ENCODE measurements around the gene N4BP2L2.

N4BP2L2 gene

GRCh38 chr13:32456591-32456990 is 82.0 kb downstream of the N4BP2L2 start:
- ATAC-seq, result no peak

DNA sequence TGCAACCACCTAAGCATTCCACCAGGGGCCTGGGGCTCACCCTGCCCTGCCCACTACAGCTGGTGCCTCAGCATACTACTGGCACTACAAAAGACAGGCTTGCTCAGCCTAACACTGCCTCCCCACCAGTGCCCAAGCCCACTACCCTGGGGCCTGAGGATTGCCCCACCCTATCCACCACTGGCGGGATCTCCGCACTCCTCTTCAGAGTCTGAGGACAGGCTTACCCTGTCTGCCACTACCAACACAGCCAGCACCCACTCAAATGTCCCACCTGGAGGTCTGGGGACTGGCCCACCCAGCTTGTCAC is 83.0 kb downstream of the N4BP2L2 start:
- ATAC-seq, result no peak

GRCh38 chr13:32454886-32455593 is 83.6 kb downstream of the N4BP2L2 start:
- ATAC-seq, result no peak

DNA sequence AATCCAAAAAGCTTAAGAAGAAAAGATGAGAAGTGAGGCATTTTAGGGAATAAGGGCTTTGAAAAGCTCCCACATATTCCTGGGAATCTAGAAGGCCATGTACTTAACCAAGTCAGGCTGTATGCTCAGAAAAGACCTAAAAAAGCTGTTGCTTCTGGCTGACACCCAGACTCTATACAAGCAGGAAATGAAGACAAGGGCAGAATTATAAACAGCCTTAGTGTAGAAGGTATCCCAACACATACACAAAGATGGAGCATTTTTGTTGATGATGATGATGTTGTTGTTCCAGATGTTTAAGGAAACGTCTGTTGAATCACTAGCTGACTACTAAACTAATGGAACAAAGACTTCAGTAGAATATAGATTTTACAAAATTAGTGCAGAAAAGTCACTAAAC is 84.6 kb downstream of the N4BP2L2 start:
- no peak for ATAC-seq

DNA sequence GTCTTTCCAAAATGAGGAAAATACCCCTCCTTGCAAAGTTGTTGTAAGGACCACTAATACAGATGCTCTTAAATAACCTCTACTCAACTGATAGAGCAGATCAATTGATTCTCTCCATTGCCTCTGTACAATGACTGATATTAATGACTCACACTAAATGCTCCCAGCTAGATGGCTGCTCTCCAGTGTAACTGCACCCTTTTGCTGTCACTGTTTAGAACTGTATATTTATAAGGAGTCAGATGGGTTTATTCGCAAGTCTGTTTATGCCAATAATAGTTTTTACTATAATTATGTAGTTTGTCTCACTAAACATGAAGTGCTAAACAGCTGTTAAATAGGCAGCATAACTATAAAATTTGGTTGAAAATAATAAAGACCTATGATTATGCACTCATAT is 89.6 kb downstream of the N4BP2L2 start:
- no peak for ATAC-seq

DNA sequence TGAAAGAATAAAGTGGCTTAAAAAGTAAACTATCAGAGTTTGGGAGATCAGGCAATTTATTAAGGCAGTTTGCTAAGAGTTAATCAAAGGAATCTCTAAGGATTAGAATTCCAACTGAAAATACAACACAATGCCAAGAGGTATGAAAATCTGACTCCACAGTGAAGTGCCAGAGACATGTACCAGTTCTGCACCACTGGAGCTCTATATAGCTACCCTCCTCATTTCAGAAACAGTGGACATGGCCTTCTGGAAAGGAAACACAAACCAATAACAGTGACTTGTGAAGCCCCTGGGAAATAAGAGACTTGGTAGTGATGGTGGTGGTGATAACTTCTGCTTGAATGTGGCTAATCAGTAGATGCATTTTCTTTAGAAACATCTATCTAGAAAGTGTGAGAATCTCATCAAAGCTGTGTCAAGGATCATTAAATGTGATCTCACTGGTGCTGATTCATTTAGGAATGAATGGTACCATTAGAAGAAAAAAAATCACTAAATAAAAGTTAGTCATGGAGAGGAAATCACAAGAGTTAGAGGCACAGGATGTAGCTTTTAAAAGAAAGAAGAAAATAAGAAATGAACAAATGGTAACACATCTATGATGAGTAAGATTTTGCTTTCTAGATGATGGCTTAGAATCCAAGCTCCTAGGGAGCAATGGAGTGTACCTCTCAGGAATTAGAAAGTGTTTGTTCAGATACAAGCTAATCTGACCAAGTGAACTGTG is 90.5 kb downstream of the N4BP2L2 start:
- ATAC-seq, result peak; percentile 51 to 66

GRCh38 chr13:32446773-32447465 is 91.7 kb downstream of the N4BP2L2 start:
- ATAC-seq, result no peak

GRCh38 chr13:32446220-32446619 is 92.4 kb downstream of the N4BP2L2 start:
- no peak for ATAC-seq

DNA sequence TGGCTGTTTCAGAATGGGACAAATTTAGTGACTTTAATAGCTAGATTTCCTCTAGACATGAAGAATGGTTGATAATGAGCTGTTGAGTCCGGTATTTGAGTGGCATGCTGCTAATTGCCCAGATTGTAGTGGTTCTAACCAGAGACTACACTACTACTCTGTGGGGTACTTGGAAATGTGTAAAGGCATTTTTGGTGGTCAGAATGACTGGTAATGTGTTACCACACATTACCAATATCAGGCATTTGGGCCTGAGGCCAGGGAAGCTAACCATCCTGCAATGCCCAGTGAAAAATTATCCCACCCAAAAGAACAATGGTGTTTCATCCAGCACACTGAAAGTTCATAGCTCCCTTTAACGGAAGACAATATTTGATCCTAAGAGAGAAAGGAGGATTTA is 93.1 kb downstream of the N4BP2L2 start:
- no peak for ATAC-seq

GRCh38 chr13:32443111-32443510 is 95.5 kb downstream of the N4BP2L2 start:
- ATAC-seq, result no peak

GRCh38 chr13:32438871-32439270 is 99.7 kb downstream of the N4BP2L2 start:
- ATAC-seq, result no peak

- no peak for ATAC-seq
Observed at GRCh38 chr13:32432856-32433255, 105.7 kb downstream of the N4BP2L2 start.

DNA sequence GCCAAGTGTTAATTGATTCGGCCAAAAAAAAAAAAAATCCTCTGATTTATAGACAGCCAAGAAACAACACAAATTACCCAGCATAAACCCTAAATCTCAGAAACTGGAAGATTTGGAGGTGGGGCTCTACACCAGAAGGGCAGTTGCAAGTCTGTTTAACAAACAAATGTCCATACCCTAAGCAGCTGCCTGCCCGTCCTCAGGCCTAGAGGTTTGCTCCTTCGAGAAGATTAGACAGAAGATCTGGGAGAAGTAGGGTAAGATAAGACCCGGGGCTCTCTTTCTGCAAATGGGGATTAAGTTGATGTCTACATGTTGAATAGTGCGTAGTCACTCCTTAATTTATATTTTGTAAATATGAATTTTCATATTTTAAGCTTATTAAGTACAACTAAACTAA is 107.2 kb downstream of the N4BP2L2 start:
- ATAC-seq, result no peak

- ATAC-seq, result no peak
Observed at GRCh38 chr13:32430018-32430747, 108.4 kb downstream of the N4BP2L2 start.

DNA sequence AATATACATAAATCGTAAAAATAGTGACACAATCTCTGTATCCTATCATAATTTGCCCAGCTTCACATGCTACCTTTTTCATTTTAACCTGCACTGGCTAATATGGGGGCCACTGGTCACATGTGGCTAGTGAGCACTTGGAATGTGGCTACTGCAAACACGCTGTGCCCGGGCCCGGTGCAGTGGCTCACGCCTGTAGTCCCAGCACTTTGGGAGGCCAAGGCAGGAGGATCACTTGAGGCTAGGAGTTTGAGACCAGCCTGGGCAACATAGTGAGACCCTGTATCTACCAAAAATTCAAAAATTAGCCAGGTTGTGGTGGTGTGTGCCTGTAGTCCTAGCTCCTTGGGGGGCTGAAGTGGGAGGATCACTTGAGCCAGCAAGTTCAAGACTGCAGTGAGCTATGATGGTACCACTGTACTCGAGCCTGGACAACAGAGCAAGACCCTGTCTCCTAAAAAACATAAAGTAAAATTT is 109.1 kb downstream of the N4BP2L2 start:
- no peak for ATAC-seq

GRCh38 chr13:32428581-32429432 is 109.8 kb downstream of the N4BP2L2 start:
- ATAC-seq, result no peak

GRCh38 chr13:32427852-32428580 is 110.6 kb downstream of the N4BP2L2 start, which contains the start of gene N4BP2L1:
N4BP2L1 (minus strand) TSS chr13:32428130; CDS start chr13:32428082, 48 bp downstream.
- ATAC-seq, result peak; percentile 69 to 73

GRCh38 chr13:32426990-32427851 is 111.4 kb downstream of the N4BP2L2 start:
- peak; percentile 12 for ATAC-seq

GRCh38 chr13:32426191-32426989 is 112.2 kb downstream of the N4BP2L2 start:
- ATAC-seq, result peak; percentile 76 to 78
